Heart right ventricle (tissue), 16 donors: ENCODE measurements around the gene DERL3. TPM values are rescaled to one million over a fixed set of nuclear protein-coding genes. Genes with fewer than 3 reads are reported as not detected.

Experiments
- ATAC-seq, 8 donors: fragments of 200-7000 bp; cut with Tn5 transposase; one replicate each; pipeline ENCODE4 v1.9.1; 2020; ENCODE audit warnings: mild to moderate bottlenecking in 8 of 8, moderate library complexity in 8 of 8, moderate number of reproducible peaks in 1 of 8
- DNase-seq, 2 donors: peaks; one replicate each; pipeline ENCODE4 v3.0.0-alpha.2; 2020
- H3K27ac ChIP-seq, 10 donors: fragments of 200-600 bp; sonication (generic) in 2 of 10; one replicate each; pipeline versions ENCODE4 v1.5.0 to v1.8.0; 2020 to 2022; ENCODE audit warnings: mild to moderate bottlenecking in 3 of 10
- H3K27me3 ChIP-seq, 7 donors: fragments of 200-600 bp; one replicate each; pipeline ENCODE4 v1.8.0; 2021 to 2022; ENCODE audit warnings: mild to moderate bottlenecking in 2 of 7
- H3K36me3 ChIP-seq, 9 donors: fragments of 200-600 bp; sonication (generic) in 1 of 9; one replicate each; pipeline versions ENCODE4 v1.5.0 to v1.8.0; 2020 to 2022; ENCODE audit warnings: mild to moderate bottlenecking in 2 of 9
- H3K4me1 ChIP-seq, 9 donors: fragments of 200-600 bp; sonication (generic) in 1 of 9; one replicate each; pipeline versions ENCODE4 v1.5.0 to v1.8.0; 2020 to 2022; ENCODE audit warnings: mild to moderate bottlenecking in 4 of 9
- H3K4me3 ChIP-seq, 10 donors: fragments of 200-600 bp; sonication (generic) in 2 of 10; one replicate each; pipeline versions ENCODE4 v1.5.0 to v1.8.0; 2020 to 2022; ENCODE audit warnings: mild to moderate bottlenecking in 7 of 10, moderate library complexity in 2 of 10
- H3K9me3 ChIP-seq, 11 donors: fragments of 200-600 bp in 10 of 11; sonication (generic) in 2 of 11; one replicate each; pipeline versions ENCODE4 v1.5.0 to v1.8.0; 2013 to 2022; ENCODE audit warnings: mild to moderate bottlenecking in 2 of 11, control low read depth in 1 of 11, moderate library complexity in 1 of 11
- CTCF ChIP-seq, 9 donors: fragments of 200-600 bp; sonication (generic) in 2 of 9; IDR thresholded peaks; one replicate each; pipeline versions ENCODE4 v1.5.0 to v1.8.0; 2021 to 2022; ENCODE audit warnings: antibody characterized with exemption in 9 of 9, mild to moderate bottlenecking in 5 of 9, moderate library complexity in 1 of 9
- WGBS, 2 donors: extraction: QIAGEN DNeasy Blood & Tissue Kit; methylation state at CpG; one replicate each; pipeline ENCODE4 v1.1.7; 2013; ENCODE audit warnings: inconsistent platforms in 1 of 2; 5-methylcytosine and 5-hydroxymethylcytosine counted together
- intact Hi-C, 10 donors: fragments of 100-400 bp; cut with DNase I; formaldehyde crosslinking; loops; one replicate each; pipeline versions ENCODE4 v1.11.1 to v1.14.2; 2022
- polyA plus RNA-seq, 2 donors: library from polyadenylated mRNA; stranded (reverse); fragments of 200-250 nt; gene quantifications; one replicate each; pipeline ENCODE4 v1.2.3, GENCODE V29; 2013
- total RNA-seq, 10 donors: library from RNA; stranded (reverse); fragmentation: NEBNext Ultra II Directional in 3 of 10; extraction: Animal tissue kit (Norgen Biotek cat#: 25700) in 3 of 10; gene quantifications; one replicate each; pipeline versions ENCODE4 v1.2.1 to v1.2.4, GENCODE V29; 2021 to 2023
- donor health status: Arrhythmogenic right ventricular cardiomyopathy.
- donor health status: ischemic (EF 13 %, LVEDD 7.1; RV severe dilation, severe dysfunction).
- donor health status: healthy with polysubstance abuse.
- donor health status: DM: no; HTN: yes; CAD: no.
- donor health status: DM: no; HTN: no; CAD: no.
- donor health status: ischemic (EF 25% LVEDD 6.9; RV normal size, moderate dysfunction).
- donor health status: ischemic (EF 25% LVEDD 5.7; RV mildly dilated, moderate dysfunction).
- donor health status: healthy.
- donor health status: DM: yes; HTN: yes; CAD: no.
- donor health status: Ischemic cardiomyopathy.
- donor health status: ischemic (EF 35%, LVEDD 5.7; RV mildly dilated, moderate dysfunction).
- donor health status: nonischemic (EF 11% LVEDD 7.7; RV severe dilation, severe dysfunction).
- donor health status: DM: yes; HTN: yes; CAD: no.
- donor health status: PGD.
- donor health status: ischemic (EF 29% LVEDD 5.4; RV normal size, mild dysfunction).
- donor health status: nonischemic (EF 23%, LVEDD 6.1; RV moderate dilation, normal function).

The DERL3 gene
- total and polyA plus RNA-seq, 12 donors, result 0.91 to 14.1 (median 2.0) TPM

- WGBS, 2 donors, result 78 to 81% methylated on average over 16 of the region's 16 CpGs
- H3K27ac ChIP-seq, result peak overlapping the region; percentile 73 to 95 (median 90)
Measured at GRCh38 chr22:23833017-23833751, 5.6 kb downstream of the DERL3 start.

GRCh38 chr22:23832226-23833016 is 6.4 kb downstream of the DERL3 start:
- Histone ChIP-seq H3K27ac (peak overlapping the region; percentile 73 to 95 (median 90)), H3K4me1 (peaks cover 23 to 100% (median 58%) of the 10 kb centered on the region in 9 donors), H3K9me3 (no peaks in the 10 kb centered on the region), H3K4me3 (no peak overlapping the region), H3K27me3 (no peaks in the 10 kb centered on the region), H3K36me3 (peaks cover 0 to 86% (median 1%) of the 10 kb centered on the region in 9 donors)
- 50 to 55% methylated on average over 11 of the region's 11 CpGs for WGBS, 2 donors
- ATAC-seq (peak in 3 of 8 donors; percentile 2 to 16 (median 12)), DNase-seq (no peak)
- intact Hi-C loops, result loop anchor here in 1 of 10 donors (5.0 kb wide), 1 partner anchor 60 kb away; the partner anchor contains the start of gene MMP11
- TF ChIP-seq CTCF (IDR thresholded peaks at IDR 0.05), result no peak

More at GRCh38 chr22:23833017-23833751, 5.6 kb downstream of the DERL3 start:
- DNase-seq, result no peak
- no peak for ATAC-seq
- H3K27me3 ChIP-seq, result no peaks in the 10 kb centered on the region
- peaks cover 23 to 100% (median 61%) of the 10 kb centered on the region in 9 donors for H3K4me1 ChIP-seq
- peak in 3 of 9 donors; percentile 20 to 25 (median 20) for TF ChIP-seq CTCF (IDR thresholded peaks at IDR 0.05)
- H3K4me3 ChIP-seq, result no peak overlapping the region
- H3K9me3 ChIP-seq, result no peaks in the 10 kb centered on the region
- intact Hi-C loops, result loop anchor here in 1 of 10 donors (5.0 kb wide), 1 partner anchor 61 kb away; the partner anchor contains the start of gene MMP11
- peaks cover 0 to 79% (median 0%) of the 10 kb centered on the region in 9 donors for H3K36me3 ChIP-seq

GRCh38 chr22:23831781-23832180 is 7.0 kb downstream of the DERL3 start:
- Histone ChIP-seq H3K9me3 (no peaks in the 10 kb centered on the region), H3K4me1 (peaks cover 23 to 100% (median 64%) of the 10 kb centered on the region in 9 donors), H3K27me3 (no peaks in the 10 kb centered on the region), H3K36me3 (peaks cover 0 to 89% (median 8%) of the 10 kb centered on the region in 9 donors), H3K27ac (peak overlapping the region; percentile 31 to 95 (median 90)), H3K4me3 (no peak overlapping the region)
- TF ChIP-seq CTCF (IDR thresholded peaks at IDR 0.05), result no peak
- WGBS, 2 donors, result 68 to 69% methylated on average over 10 of the region's 10 CpGs
- DNase-seq, result no peak
- intact Hi-C loops, result loop anchor here in 1 of 10 donors (5.0 kb wide), 1 partner anchor 59 kb away; the partner anchor contains the start of gene MMP11
- ATAC-seq, result no peak

- Histone ChIP-seq H3K4me3 (no peak overlapping the region), H3K36me3 (peaks cover 0 to 93% (median 11%) of the 10 kb centered on the region in 9 donors), H3K27me3 (no peaks in the 10 kb centered on the region), H3K9me3 (no peaks in the 10 kb centered on the region), H3K4me1 (peaks cover 25 to 100% (median 67%) of the 10 kb centered on the region in 9 donors), H3K27ac (peak overlapping the region in 8 of 10 donors; percentile 31 to 94 (median 89))
- no peak for TF ChIP-seq CTCF (IDR thresholded peaks at IDR 0.05)
- DNase-seq, result no peak
- intact Hi-C loops, result loop anchor here in 1 of 10 donors (5.0 kb wide), 1 partner anchor 59 kb away; the partner anchor contains the start of gene MMP11
- 71 to 79% methylated on average over 8 of the region's 8 CpGs for WGBS, 2 donors
- no peak for ATAC-seq
Measured at GRCh38 chr22:23831261-23831660, 7.5 kb downstream of the DERL3 start.
